Testis (tissue), 3 donors: ENCODE data around the gene KRTAP10-8. TPM values are rescaled to one million over a fixed set of nuclear protein-coding genes. Genes with fewer than 3 reads are reported as not detected.

Experiments
- DNase-seq: peaks from one replicate; pipeline ENCODE4 v3.0.0-alpha.2; 2019
- H3K27ac ChIP-seq, 2 donors: fragments of 200-600 bp; sonication (generic); one replicate each; pipeline ENCODE4 v1.5.1; 2019
- H3K27me3 ChIP-seq: fragments of 200-600 bp; sonication (generic); one replicate; pipeline ENCODE4 v1.5.1; 2019
- H3K36me3 ChIP-seq: fragments of 200-600 bp; sonication (generic); one replicate; pipeline ENCODE4 v1.5.1; 2017; ENCODE audit warnings: low read depth; ENCODE audit errors: missing control alignments
- H3K4me1 ChIP-seq: fragments of 200-600 bp; sonication (generic); one replicate; pipeline ENCODE4 v1.5.1; 2019
- H3K4me3 ChIP-seq, 2 donors: fragments of 200-600 bp; sonication (generic); one replicate each; pipeline ENCODE4 v1.5.1; 2017 to 2019
- H3K9me3 ChIP-seq: fragments of 200-600 bp; sonication (generic); one replicate; pipeline ENCODE4 v1.5.1; 2017
- CTCF ChIP-seq, 3 experiments: fragments of 450-650 bp in 2 of 3; fragments of 200-600 bp in 1 of 3; sonication (generic) in 1 of 3; IDR thresholded peaks; one replicate each; pipeline ENCODE4 v1.5.1; 2016 to 2019; ENCODE audit warnings: antibody characterized with exemption in 3 of 3, mild to moderate bottlenecking in 2 of 3, moderate library complexity in 1 of 3
- POLR2A ChIP-seq: fragments of 450-650 bp; IDR thresholded peaks from one replicate; pipeline ENCODE4 v1.6.1; 2017; ENCODE audit warnings: antibody characterized with exemption, mild to moderate bottlenecking, moderate library complexity
- WGBS, 2 donors: methylation state at CpG; one replicate each; pipeline ENCODE4 v1.1.5; 2018; 5-methylcytosine and 5-hydroxymethylcytosine counted together
- intact Hi-C: fragments of 100-400 bp; cut with DNase I; formaldehyde crosslinking; loops from one replicate; pipeline ENCODE4 v1.15.1; 2023; ENCODE audit warnings: low total_unique reads
- polyA plus RNA-seq: library from polyadenylated mRNA; stranded (reverse); fragments of 350-450 nt; fragmentation: Illumina TruSeq; extraction: RNeasy Lipid Tissue Mini Kit (QIAGEN cat#74804); gene quantifications from one replicate; pipeline ENCODE4 v1.2.3, GENCODE V29; 2014; ENCODE audit warnings: low read depth, low replicate concordance; ENCODE audit not compliant: insufficient read depth
- total RNA-seq, 2 donors: library from RNA; depleted of rRNA; stranded (reverse); fragments of >200 nt; gene quantifications; one replicate each; pipeline ENCODE4 v1.2.3, GENCODE V29; 2016

The KRTAP10-8 gene
- total and polyA plus RNA-seq, 3 donors from 2014 or later, result not detected

- intact Hi-C loops, result no loop called here
- Histone ChIP-seq H3K36me3 (no peaks in the 10 kb centered on the region), H3K4me1 (no peaks in the 10 kb centered on the region), H3K27me3 (no peaks in the 10 kb centered on the region), H3K4me3 (no peak overlapping the region), H3K27ac (no peak overlapping the region), H3K9me3 (no peaks in the 10 kb centered on the region)
- WGBS, 2 donors, result 58 to 71% methylated on average over 8 of the region's 8 CpGs
- no peak for DNase-seq
- TF ChIP-seq CTCF (IDR thresholded peaks at IDR 0.05), result no peak
- TF ChIP-seq POLR2A, result no peak
Measured at GRCh38 chr21:44647222-44647552, 35.3 kb downstream of the KRTAP10-8 start.

- intact Hi-C loops, result no loop called here
- WGBS, 2 donors, result 71 to 82% methylated on average over 3 to 33 of the region's 33 CpGs
- H3K4me1 ChIP-seq, result no peaks in the 10 kb centered on the region
- H3K27me3 ChIP-seq, result no peaks in the 10 kb centered on the region
- H3K36me3 ChIP-seq, result no peaks in the 10 kb centered on the region
- DNase-seq, result no peak
- H3K4me3 ChIP-seq, result no peak overlapping the region
- TF ChIP-seq CTCF (IDR thresholded peaks at IDR 0.05), result no peak
- no peak for TF ChIP-seq POLR2A
- no peak overlapping the region for H3K27ac ChIP-seq
- no peaks in the 10 kb centered on the region for H3K9me3 ChIP-seq
Measured at GRCh38 chr21:44648557-44649311, 36.9 kb downstream of the KRTAP10-8 start.

- TF ChIP-seq POLR2A (no peak), CTCF (IDR thresholded peaks at IDR 0.05) (no peak)
- no peak overlapping the region for H3K27ac ChIP-seq
- intact Hi-C loops, result no loop called here
- 80 to 82% methylated on average over 18 of the region's 18 CpGs for WGBS, 2 donors
- H3K27me3 ChIP-seq, result no peaks in the 10 kb centered on the region
- no peak overlapping the region for H3K4me3 ChIP-seq
- H3K36me3 ChIP-seq, result no peaks in the 10 kb centered on the region
- no peaks in the 10 kb centered on the region for H3K9me3 ChIP-seq
- no peaks in the 10 kb centered on the region for H3K4me1 ChIP-seq
- no peak for DNase-seq
Measured at GRCh38 chr21:44649521-44650100, 37.7 kb downstream of the KRTAP10-8 start.

GRCh38 chr21:44650265-44650972 is 38.5 kb downstream of the KRTAP10-8 start:
- no peaks in the 10 kb centered on the region for H3K27me3 ChIP-seq
- TF ChIP-seq CTCF (IDR thresholded peaks at IDR 0.05) (no peak), POLR2A (no peak)
- no peak for DNase-seq
- H3K4me3 ChIP-seq, result no peak overlapping the region
- WGBS, 2 donors, result 86% methylated on average over 18 to 20 of the region's 20 CpGs
- H3K36me3 ChIP-seq, result no peaks in the 10 kb centered on the region
- H3K9me3 ChIP-seq, result no peaks in the 10 kb centered on the region
- intact Hi-C loops, result no loop called here
- no peak overlapping the region for H3K27ac ChIP-seq
- no peaks in the 10 kb centered on the region for H3K4me1 ChIP-seq
